GM18867 (cell line): Measurements from ENCODE around the gene B4GALNT2.
"Not testable (repeated sequence)": the region's sequence is repeated elsewhere in the genome, so short reads cannot be mapped to it uniquely, and the experiment has no call there.

Source experiments
- ATAC-seq: cut with Tn5 transposase; IDR thresholded peaks from one replicate; pipeline ENCODE4 v1.9.1; 2021; ENCODE audit warnings: mild to moderate bottlenecking, moderate library complexity; ENCODE audit not compliant: unreplicated experiment

B4GALNT2 gene, protein sequence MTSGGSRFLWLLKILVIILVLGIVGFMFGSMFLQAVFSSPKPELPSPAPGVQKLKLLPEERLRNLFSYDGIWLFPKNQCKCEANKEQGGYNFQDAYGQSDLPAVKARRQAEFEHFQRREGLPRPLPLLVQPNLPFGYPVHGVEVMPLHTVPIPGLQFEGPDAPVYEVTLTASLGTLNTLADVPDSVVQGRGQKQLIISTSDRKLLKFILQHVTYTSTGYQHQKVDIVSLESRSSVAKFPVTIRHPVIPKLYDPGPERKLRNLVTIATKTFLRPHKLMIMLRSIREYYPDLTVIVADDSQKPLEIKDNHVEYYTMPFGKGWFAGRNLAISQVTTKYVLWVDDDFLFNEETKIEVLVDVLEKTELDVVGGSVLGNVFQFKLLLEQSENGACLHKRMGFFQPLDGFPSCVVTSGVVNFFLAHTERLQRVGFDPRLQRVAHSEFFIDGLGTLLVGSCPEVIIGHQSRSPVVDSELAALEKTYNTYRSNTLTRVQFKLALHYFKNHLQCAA

DNA sequence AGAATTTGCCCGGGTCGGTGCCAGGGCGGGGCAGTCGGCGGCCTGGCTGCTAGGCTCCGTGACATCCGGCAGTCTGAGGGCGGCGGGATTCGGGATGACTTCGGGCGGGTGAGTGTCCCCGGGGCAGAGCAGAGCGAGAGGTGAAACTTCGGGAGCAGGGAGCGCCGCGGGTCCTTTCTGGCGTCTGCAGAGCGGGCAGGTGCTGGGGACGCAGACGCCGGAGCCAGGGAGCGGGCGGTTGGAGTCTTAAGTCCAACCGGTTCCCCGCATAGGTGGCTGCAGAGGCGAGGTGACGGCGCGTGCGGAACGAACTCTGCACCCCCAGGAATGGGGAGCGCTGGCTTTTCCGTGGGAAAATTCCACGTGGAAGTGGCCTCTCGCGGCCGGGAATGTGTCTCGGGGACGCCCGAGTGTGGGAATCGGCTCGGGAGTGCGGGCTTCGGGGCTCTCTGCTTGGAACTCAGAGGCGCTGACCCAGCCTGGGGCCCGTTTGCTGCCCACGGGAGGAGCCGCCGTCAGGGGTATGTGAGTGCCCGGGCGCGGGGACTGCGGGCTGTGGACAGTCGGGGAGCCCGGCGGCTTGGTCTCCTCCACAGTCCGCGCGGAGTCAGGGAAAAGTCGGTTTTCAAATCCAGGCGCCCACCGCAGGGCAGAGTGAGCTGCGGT, at the start of gene B4GALNT2:
B4GALNT2 (plus strand) TSS at position 71 of the 666 bp plus-strand sequence; CDS start at position 95, 24 bp downstream.
- no peak for ATAC-seq

DNA sequence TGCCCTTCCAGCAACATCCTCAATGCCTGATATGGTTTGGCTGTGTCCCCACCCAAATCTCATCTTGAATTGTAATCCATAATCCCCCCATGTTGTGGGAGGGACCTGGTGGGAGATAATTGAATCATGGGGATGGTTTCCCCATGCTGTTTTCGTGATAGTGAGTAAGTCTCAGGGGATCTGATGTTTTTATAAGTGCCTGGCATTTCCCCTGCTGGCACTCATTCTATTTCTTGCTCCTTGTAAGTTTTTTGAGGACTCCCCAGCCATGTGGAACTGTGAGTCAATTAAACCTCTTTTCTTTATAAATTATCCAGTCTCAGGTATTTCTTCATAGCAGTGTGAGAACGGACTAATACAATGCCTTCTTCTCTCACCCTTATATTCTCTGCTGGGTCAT, 47.5 kb upstream of the B4GALNT2 start:
- ATAC-seq = not testable (repeated sequence)

DNA sequence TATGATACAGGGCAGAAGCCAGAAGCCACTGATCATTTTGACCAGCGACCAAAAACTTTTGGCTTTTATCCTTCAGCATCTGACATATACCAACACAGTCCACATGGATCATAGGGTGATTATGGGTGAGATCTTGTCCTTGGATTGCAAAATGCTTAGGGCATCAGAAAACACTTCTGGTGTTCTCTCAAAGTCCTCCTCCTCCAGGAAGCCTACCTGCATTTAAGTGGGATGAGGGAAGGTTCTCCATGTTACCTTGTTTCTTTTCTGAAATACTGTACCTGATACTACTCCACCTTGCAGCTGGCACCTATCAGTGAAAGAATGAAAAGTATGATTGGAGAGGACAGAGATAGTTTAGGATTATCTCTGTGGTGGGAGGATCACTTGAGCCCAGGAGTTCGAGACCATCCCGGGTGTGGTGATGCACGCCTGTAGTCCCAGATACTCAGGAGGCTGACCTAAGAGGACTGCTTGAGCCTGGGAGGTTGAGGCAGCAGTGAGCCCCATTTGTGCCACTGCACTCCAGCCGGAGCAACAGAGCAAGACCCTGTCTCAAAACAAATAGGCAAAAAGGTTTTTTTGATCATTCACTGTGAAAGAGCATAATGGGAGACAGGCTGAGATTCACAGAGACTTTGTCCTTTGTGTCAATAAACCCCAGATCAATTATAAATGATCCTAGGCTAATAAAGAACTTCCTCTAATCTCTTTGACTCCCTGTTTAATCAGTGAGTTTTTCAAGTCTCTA, 46.8 kb upstream of the B4GALNT2 start:
- ATAC-seq = no peak

DNA sequence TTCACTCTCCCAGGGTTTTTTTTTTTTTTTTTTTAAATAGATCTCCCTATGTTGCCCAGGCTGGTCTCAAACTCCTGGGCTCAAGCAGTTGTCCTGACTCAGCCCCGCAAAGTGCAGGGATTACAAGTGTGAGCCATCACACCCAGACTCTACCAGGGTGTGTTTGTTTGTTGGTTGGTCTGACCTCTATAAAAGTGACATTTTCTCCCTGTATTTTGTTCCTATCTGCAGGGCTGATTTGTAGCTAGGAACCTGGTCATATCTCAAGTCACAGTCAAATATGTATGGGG, 46.3 kb upstream of the B4GALNT2 start:
- ATAC-seq = no peak

DNA sequence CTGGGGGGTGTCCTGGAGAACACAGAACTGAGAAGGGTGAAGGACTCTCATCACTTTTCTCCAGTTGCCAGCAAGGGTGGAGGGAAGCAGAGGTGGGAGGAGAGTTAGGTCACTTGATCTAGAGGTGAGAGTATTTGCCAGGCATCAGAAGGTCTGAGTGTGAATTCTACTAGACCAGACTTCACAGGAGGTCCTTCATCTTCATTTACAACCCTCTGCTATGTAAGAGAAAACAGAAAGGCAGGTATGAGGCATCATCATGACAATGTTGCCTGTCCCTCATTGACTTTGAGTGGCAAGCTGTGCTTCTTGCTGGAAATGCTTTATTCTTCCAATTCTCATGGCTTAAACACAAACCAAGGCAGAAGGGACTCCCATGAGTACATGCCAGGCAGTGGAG, 45.9 kb upstream of the B4GALNT2 start:
- ATAC-seq = no peak

DNA sequence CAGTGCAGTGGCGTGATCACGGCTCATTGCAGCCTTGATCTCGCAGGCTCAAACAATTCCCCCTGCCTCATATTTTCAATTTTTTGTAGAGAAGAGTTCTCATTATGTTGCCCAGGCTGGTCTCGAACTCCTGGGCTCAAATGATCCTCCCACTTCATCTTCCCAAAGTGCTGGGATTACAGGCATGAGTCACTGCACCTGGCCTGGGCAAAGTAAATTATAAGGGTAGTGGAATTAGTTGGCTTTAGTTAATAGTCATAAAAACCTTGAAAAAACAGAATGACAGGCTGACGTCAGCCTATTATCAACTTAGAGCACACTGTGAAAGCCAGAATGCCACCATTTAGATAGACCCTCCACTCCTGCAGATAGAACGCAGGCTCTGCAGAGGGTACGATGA, 43.5 kb upstream of the B4GALNT2 start:
- ATAC-seq = no peak

DNA sequence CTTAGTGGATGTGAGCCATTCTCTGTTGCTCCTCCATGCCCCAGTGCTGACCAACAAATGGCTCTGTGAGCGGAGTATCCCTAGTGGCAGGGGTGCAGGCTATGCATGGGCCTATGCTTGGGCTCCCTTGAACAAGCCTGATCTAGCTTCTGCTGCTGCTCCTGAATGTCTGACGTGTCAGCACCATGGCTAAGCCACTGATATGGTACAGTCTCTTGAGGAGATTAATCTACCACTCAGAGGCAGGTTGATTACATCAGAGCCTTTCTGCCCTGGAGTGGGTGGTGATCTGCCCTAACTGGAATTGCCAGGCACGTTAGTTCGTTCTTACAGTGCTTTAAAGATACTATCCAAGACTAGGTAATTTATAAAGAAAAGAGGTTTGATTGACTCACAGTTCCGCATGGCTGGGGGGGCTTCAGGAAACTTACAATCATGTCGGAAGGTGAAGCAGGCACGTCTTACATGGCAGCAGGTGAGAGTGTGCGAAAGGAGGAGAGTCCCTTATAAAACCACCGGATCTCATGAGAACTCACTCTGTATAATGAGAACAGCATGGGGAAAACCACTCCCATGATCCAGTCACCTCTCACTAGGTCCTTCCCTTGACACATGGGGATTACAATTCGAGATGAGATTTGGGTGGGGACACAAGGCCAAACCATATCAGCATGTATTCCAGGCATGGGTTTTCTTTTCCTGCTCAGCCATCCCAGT, 41.5 kb upstream of the B4GALNT2 start:
- ATAC-seq = no peak

DNA sequence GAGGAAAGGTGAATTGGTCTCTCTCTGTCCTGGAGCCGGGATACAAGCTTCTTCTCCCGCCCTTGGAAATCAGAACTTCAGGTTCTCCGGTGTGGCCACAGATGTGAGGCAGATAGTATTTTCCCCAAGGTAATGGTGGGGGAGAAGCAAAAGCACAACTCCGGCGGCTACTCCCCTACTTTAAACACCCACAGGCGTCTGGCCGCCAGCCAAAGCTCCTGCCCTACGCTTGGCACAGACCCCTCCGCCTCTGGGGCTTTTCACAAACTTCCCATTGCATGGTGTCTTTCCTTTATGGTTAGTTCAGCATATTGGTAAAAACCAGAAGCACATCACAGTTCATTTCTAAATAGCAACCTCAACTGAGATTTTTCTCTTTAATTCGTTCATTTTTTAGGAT, 39.4 kb upstream of the B4GALNT2 start:
- ATAC-seq = no peak

DNA sequence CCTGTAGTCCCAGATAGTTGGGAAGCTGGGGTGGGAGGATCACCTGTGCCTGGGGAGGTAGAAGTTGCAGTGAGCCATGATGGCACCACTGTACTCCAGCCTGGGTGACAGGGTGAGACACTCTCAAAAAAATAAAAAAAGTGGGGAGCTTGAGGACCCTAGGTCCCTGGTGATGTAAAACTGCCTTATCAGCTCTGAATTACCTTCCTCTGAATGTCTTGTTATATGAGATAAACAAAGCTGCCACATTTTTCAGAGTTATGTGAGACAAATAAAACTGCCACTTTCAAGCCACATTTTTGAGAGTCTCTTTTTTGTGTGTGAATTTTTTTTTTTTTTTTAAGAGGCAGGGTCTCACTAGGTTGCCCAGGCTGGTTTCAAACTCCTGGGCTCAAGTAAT, 32.0 kb upstream of the B4GALNT2 start:
- no peak for ATAC-seq

DNA sequence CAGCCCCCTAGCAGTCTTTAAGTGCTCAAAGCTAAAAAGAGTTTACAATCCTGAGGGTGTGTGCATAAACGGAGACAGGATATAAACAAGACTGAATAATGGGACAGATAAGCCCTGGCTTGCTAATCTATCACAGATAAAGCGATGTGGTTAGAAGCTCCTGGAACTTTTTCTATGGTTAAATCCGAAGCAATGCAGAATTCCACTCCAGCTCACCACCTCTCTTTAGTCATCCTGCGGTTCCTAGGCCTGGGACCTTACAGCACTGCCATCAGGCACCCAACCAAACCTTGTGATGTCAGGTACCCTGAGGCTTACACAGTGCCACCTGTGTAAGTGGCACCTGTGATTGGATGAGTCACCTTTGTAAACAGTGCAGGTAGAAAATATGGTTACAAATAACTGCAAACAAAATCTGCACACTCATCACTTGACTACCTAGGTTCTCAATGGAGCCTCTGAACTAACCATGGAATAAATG, 31.5 kb upstream of the B4GALNT2 start:
- ATAC-seq = no peak

DNA sequence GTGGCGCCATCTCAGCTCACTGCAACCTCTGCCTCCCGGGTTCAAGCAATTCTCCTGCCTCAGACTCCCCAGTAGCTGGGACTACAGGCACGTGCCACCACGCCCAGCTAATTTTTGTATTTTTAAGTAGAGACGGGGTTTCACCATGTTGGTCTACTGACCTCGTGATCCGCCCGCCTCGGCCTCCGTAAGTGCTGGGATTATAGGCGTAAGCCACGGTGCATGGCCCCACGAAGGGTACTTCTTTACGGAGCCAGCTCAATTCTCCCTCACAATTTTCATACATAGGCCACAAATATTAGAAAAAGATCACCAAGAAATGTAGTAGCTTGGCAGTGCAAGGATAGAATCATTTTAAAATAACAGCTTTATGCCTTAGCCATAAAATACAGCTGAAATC, 29.2 kb upstream of the B4GALNT2 start:
- ATAC-seq = not testable (repeated sequence)

DNA sequence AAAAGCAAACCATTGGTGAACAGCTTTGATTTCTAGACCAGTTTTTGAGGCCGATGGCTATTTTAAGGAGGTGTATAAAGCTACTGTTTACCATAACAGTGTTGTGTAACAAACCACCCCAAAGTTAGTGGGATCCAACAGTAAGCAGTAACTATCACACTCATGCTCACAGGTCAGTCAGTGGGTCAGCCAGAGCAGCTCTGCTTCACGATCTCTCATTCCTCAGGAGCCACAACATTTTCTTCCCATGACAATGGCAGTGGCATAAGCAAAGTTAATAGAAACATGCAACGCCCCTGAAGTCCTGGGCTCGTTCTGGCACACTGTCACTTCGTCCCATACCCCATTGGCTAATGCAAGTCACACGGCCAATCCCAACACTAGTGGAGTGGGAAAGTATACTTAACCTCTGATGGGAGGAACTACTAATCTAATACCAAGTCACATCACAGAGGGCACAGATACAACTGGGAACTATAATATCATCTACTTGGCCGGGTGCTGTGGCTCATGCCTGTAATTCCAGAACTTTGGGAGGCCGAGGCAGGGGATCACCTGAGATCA, 28.0 kb upstream of the B4GALNT2 start:
- no peak for ATAC-seq

DNA sequence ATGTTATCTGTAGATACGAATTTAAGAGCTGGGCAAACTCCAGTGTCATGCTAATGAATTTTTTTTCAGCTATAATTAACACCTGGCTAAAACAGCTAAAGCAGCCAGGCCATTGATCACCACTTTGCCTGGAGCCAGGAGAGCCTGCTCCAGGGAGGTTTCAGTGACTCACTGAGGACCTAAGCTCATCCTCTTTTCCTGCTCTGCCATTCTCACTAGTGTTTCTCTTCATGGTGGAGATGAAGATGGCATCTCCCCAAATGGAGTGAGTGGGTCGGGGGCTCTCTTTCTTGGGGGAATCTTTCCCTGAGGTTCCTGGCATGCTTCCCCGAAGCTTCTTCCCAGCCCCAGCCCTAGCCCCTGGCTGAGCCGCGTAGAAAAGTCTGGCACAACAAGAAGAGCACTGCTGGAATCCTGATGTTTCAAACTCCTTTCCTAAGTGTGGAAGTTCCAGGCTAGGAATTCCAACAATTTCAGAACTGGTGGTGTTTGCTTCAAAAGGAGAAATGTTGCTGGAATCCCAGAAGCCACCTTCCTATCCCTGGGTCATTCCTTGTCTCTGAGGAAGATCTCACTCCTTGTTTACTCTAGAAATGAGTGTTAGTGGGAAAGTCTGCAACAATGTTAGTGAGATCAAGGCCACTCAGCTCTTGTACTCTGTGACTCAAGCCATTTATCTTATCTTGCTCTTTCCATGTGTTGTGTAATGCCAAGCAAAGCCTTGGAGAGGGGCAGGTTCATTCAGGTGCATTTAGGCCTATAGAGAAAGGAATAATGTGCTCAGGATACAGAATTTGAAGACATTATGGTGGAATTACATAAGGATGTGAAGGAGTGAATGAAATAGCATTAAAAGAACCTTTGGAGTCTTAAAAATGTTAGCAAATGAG, 26.0 kb upstream of the B4GALNT2 start:
- ATAC-seq = no peak

DNA sequence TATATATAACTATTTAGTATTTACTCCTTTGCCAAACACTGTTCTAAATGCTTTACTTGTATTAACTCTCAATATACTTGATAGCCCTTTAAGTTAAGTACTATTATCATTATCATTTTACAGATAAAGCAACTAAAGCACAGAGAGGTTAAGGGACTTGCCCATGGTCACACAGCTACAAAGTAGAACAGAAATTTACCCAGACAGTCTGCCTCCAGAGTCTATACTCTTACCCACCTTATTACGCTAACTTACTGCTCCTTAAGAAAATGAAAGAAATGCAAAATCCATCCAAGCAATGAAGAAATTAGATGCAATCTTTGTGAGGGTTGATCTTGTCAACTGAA, 25.4 kb upstream of the B4GALNT2 start:
- no peak for ATAC-seq

DNA sequence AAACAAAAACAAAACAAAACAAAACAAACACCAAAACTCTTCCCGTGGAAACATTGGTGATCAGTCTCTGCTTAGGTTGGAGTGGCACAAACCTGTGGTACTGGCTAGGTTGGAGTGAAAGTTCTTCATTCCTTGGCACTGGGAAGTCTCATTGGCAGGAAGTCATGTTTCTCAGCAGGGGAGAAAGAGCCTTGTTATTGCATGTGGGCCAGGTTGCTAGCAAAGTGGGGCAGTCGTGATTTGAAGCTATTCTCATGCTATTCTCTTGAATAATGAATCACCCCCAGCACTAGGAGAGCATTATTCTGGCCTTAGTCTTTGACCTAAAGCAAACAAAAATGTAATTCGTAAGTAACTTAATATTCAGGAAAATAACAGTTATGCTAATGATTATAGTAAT, 24.3 kb upstream of the B4GALNT2 start:
- ATAC-seq = no peak

DNA sequence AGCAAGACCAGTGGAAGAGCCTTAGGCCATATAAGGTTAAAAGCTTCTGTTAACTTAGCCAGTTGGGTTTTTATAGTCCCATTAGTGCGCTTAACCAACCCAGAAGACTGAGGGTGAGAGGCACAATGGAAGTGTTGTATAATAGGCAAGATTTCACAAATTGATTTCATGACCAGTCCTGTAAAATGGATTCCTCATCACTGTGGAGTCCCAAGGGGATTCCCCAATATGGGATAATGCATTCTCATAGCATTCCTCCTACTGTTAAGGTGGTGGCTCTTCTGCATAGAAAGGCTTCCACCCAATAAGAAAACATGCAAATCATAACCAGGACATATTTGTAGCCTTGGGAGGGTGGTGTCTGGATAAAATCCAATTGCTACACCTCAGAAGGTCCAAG, 22.1 kb upstream of the B4GALNT2 start:
- ATAC-seq = no peak

DNA sequence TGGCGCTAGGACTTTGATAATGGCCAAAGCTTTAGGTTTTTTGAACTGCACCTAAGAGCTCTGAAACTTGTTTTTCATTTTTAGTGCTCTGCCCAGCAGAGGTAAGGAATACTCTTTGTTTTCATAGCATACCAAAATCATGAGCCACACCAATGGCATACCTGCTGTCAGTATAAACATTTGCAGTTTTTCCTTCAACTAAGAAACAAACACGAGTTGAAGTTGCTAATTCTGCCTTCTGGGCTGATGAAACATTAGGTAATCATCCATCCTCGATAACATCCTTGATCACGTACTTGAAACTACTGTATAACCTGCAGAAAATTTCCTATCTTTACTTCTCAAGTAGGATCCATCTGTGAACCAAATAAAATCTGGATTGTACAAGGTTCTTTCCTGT, 20.6 kb upstream of the B4GALNT2 start:
- ATAC-seq = no peak

DNA sequence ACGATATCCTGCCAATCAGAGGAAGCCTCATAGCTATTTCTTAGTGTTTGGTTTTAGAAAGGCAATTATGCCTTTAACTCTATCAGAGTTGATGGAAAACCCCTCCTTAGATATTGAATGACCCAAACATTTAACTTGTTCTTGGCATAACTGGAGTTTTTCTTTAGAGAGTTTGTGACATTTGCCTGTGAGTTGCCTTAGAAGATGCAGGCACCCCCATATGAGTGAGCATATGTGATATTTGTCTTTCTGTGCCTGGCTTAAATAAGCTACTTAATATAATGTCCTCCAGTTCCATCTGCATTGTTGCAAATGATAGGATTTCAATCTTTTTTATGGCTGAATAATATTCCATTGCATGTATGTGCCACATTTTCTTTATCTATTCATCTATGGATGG, 19.6 kb upstream of the B4GALNT2 start:
- no peak for ATAC-seq

DNA sequence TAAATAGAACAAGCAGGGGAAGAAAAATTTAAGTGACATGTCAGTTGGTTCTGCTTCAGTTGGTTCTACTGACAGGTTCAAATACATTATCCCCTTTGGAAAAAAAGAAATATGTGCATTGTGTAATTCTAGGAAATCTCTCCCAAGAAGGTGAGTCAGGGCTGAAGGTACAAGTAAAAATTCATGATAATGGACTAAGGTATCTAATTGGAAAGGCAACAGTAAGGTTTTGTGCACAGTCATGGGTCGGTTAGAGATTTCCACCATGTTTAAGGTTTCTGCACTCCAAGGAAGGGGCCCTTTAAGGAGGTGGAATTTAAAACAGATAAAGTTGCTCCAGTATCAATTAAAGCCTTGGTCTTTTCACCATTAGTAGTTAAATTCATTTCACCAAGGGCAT, 17.9 kb upstream of the B4GALNT2 start:
- ATAC-seq = no peak
